Posterior vena cava (tissue), 2 donors: ENCODE results near the gene KAZALD1. TPM values are rescaled to one million over a fixed set of nuclear protein-coding genes. Genes with fewer than 3 reads are reported as not detected.

Source experiments
- DNase-seq: peaks from one replicate; pipeline ENCODE4 v3.0.0-alpha.2; 2020; ENCODE audit warnings: low spot score
- intact Hi-C, 2 donors: fragments of 100-400 bp; cut with DNase I; formaldehyde crosslinking; loops; one replicate each; pipeline versions ENCODE4 v1.14.1 to v1.14.2; 2022 to 2023
- long read RNA-seq, 2 donors: library from polyadenylated mRNA; unstranded; transcript quantifications; one replicate each; pipeline ENCODE4 v2.0.0, GENCODE V29; 2020 to 2021
- total RNA-seq, 2 donors: library from RNA; stranded (reverse); fragmentation: NEBNext Ultra II Directional; extraction: Animal tissue kit (Norgen Biotek cat#: 25700); gene quantifications; one replicate each; pipeline ENCODE4 v1.2.1, GENCODE V29; 2021
- donor health status: DM: yes; HTN: yes; CAD: no.
- donor health status: DM: yes; HTN: yes; CAD: no.

The KAZALD1 gene
- 1 to 10 TPM; 6.5 to 9.3 TPM for total RNA-seq
- long read RNA-seq, donor 1, partial matches to known transcripts = 1 of 7 reads
- long read RNA-seq, donor 1, other reads (novel, unspliced or antisense) = 2 of 7 reads
- long read RNA-seq, donor 2, transcript KAZALD1-201 (5 exons, 1,913 nt) = major isoform, 6 of 9 reads
- long read RNA-seq, donor 2, partial matches to known transcripts = 2 of 9 reads
- long read RNA-seq, donor 2, other reads (novel, unspliced or antisense) = 1 of 9 reads

DNA sequence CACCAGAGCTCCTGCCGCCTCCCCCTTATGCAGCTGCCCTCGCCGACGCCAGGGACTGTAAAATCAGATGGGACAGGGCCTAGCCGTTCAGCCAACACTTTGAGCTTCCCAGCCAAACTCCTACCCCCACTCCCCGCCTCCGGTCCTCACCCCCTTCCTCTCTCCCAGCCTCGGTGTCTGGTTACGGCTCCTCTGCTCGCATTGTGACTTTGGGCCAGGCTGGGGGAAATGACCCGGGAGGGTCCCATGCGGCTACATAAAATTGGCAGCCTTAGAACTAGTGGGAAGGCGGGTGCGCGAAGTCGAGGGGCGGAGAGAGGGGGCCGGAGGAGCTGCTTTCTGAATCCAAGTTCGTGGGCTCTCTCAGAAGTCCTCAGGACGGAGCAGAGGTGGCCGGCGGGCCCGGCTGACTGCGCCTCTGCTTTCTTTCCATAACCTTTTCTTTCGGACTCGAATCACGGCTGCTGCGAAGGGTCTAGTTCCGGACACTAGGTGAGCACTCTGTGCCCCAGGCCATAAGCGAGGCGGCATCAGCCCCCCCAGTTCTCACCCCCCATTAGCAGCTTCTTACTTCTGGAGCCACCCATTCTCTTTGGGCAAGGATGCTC is at the start of gene KAZALD1:
TSS of gene KAZALD1 (plus strand) at position 366 of the 608 bp plus-strand sequence. CDS start 604 bp downstream, outside the sequence.
- DNase-seq = peak; percentile 85
- intact Hi-C loops = no loop called here

DNA sequence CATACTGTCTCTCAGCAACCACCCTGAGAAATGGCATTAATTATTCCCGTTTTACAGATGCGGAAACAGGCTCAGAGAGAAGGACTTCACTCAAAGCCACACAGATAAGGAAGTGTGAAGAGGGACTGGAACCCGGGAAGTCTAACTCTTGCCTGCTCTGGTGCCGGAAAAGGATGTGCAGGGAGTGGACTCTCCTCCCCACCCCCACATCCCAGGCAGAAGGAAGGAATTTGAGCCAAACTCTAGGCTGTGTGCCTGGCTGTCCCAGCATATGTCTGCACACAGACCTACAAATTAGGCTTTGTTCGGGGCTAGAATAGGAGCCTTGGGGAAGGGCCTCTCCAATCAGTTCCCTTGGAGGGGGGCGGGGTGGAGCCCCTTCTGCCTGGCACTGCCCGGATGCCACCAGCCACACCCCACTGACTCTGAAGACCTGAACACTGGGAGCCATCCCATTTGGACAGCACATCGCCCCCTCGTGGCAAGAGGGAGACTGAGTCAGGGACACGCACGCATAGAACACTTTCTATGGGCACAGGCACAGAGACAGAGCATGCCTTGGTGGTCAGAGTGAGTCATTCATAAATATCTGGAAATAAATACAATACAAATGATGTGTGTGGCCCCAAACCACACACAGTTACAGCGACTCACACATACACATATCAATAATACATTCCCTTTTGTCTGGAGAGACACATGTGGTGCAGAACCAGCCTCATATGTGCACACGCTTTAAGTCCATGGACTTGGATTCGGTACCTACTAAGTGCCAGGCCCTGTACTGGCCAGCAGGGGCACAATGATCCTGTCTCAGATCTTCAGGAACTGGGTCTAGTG is 49.0 kb upstream of the KAZALD1 start:
- intact Hi-C loops = loop anchor here in 1 of 2 donors (2.0 kb wide), 1 partner anchor 14 kb away; the partner anchor contains the start of gene LZTS2

DNA sequence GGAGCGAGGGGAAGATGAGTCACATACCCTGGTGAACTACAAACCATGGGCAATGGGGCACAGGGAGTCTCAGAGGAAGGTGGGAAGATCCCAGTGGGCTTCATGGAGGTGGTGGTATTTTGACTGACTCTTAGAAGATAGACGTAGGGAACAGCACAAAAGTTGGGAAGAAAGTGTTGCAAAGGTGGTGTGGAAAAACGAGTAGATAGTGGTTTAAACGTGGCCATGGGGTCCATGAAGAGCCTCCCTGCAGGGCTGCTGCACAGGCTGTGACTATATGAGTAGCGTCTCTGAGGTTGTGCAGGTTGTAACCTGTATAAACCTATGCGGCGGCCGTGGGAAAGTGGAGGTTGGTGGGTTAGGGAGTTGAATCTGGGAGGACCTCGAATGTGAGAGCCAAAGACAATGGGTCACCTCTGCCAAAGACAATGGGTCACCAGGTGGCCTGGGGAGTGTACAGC is 48.4 kb upstream of the KAZALD1 start:
- no peak for DNase-seq
- intact Hi-C loops = loop anchor here in 1 of 2 donors (2.0 kb wide), 1 partner anchor 15 kb away; the partner anchor contains the start of gene LZTS2

More for the DNA sequence above, 49.0 kb upstream of the KAZALD1 start:
- DNase-seq = peak; percentile 96

DNA sequence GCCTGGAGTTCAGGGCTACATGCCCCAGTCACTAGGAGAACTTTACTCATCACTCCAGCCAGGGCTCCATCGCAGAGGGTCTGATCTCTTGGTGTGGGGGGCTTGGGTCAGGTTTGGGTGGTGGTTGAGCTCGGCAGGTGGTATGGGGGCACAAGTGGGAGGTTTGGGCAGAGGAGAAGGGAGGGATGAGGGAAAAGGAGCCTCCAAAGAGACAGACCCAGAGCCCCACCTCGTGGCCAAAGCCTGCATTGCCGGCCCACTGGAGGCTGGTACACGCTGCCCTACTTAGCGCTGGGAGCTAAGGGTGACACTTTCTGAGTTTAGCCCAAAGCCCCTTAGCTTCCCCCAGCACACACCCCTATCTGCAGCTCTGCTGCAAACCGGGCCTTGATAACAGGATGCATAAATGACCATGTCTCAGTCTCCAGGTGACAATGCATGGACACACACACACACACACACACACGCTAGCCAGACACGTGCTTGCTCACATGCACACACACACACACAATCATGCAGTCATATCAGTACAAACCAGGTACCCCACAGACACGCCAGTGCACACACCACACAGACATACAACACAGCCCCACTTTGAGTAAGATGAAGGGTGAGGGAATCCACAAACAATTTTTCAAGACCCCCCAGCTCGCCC is 47.4 kb upstream of the KAZALD1 start:
- DNase-seq = peak; percentile 92
- intact Hi-C loops = no loop called here

DNA sequence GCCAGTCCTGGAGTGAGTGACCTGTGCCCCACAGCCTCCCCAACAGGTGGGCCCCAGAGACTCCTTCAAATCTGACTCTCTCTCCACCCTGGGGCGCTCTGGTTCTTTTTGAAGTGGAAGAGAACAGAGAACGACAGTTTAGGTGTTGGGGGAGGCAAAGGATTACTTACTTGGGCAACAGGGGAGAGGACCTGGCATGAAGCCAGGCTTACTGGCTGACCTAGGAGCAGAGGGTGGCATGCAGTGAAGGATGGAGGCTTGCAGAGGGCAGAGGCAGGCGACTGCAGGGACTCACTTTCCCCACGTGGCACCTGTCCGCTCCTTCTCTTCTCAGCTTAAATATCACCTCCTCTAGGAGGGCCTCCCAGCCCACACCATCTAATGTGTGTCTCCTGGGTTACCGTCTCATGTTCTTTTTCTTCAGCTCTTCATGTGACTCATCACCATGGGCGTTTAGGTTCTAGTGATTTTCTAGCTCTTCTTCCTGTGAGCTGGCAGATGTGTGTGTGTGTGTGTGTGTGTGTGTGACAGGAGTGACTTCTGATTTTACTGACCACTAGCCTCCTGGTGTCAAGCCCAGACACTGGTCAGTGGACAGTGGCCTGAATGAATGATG is 46.7 kb upstream of the KAZALD1 start:
- intact Hi-C loops = no loop called here
- no peak for DNase-seq

DNA sequence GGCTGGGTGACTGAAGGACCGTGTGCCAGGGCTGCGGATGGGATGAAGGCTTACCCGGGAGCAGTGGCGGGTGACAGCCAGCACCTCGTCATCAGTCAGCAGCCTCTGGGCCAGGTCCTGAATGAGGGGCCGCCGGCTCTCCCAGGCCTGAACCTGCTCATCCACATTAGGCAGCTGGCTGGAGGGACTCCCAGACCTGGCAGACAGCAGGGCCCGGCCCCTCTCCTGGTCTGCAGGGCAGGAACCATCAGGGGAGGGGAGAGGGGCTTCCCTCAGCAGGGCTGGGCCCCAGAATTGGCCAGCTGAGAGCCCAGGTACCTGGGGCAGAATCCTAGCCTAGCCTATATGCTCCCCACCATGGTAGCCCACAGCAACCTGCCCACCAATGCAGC is 46.2 kb upstream of the KAZALD1 start:
- intact Hi-C loops = no loop called here
- DNase-seq = no peak

DNA sequence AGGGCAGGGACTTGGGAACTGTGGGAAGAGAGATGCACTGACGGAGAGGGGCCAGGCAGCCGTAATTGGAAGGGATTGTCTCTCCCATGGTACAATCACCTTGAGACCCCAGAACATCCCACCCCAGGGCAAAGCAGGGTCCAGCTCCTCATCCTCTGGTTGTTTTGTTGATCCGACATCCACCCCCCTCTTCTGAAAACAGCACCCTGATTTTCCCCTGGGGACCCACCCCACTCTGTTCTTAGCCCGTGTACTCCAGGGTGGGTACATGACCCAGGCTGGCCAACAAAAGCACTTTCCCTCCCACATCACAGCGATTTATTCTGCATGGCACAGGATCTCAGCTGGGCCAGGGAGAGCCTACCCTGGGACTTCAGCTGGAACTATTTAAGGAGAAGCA is 45.0 kb upstream of the KAZALD1 start:
- intact Hi-C loops = no loop called here
- DNase-seq = no peak

DNA sequence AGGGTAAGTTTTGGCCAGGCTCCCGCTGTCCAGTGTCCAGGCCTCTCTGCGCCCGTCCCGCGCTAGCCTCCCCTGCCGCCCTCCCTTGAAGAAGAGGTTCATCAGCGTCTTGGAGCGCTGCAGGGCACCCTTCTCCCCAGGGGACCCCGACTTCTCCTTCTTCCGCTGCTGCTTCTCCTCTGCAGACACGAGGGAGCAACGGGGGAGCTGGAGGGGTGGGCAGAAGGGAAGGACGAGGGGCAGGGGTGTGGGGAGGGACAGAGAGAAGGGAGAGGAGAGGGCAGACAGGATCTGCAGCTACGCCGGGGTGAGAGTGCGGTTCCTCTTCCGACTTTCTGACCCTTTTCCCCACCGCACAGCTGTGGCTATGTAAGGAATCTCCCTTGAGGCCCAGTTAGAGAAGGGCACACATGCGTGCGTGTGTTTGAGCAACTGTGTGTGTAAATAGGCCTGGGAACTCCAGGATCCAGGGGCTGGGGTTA is 43.6 kb upstream of the KAZALD1 start:
- DNase-seq = no peak
- intact Hi-C loops = no loop called here

DNA sequence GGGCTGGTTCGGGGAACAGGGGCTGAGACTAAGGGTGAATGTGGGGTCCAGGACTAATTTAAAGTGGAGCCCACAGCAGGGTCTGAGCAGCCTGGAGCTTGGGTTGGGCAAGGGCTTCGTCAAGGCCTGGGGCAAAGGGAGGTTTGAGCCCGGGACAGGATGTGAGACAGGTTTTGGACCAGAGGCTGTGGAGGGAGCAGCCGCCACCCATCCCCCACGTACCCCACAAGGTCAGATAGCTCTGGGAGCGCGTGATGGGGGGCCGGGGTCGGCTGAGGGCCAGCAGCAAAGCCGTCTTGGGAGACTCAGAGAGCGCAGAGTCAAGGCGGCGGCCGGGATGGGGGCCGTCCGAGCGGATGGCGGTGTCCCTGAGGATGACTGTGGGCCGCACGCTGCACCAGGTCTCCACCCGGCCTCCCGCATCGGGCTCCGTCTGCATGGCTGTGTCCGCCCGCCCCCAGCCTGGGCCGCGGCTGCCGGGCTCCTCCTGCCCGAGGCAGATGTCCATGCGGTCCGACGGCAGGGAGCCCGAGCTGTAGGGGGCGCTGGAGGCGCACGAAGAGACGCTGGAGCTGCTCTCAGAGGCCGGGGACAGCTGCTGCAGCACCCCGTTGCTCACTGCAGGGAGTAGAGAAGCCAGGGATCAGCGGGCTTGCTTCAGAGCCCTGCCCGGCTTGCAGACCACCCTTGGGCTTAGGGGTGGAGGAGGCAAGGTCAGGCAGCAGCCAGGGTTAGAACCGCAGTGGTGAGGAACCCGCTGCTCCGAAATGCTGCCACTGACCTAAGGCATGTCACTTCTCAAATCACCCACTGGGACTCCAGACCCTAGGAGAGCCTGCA is 43.0 kb upstream of the KAZALD1 start:
- peak; percentile 96 for DNase-seq
- intact Hi-C loops = no loop called here

DNA sequence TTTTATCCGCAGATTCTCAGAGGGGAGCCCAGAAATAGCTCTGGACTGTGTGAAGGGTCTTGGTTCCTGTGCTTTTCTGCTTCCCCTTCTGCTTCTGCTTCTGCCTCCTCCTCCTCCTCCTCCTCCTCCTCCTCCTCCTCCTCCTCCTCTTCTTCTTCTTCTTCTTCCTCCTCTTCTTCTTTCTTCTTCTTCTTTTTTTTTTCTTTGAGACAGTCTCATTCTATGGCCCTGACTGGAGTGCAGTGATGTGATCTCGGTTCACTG is 42.4 kb upstream of the KAZALD1 start:
- intact Hi-C loops = no loop called here
- DNase-seq = no peak

DNA sequence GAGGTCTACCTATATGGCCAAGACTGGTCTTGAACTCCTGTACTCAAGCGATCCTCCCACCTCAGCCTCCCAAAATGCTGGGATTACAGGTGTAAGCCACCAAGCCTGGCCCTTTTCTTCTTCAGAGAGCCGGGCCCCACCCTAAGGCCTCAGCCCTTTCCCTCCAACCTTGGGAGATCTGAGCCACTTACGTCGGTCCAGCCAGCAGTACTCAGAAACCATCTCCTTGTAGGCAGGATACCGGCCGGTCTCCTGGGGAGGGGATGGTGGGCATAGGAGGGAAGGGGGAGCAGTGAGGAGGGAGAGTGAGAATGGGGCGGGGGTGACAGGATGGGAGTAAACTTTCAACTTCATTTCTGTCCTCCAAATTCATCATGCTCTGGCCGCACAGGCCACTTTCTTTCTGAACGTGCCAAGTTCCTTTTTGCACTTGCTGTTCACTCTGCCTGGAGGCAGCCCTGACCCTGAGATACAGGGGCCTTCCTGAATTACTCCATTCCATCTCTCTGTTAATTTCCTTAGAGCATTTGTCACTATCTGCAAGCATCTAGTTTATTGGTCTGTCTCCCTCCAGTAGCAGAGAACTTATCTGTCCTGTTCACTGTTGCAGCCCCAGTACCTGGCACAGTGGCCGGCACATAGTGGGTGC is 41.2 kb upstream of the KAZALD1 start:
- intact Hi-C loops = no loop called here
- no peak for DNase-seq

GRCh38 chr10:101021239-101021638 is 40.5 kb upstream of the KAZALD1 start:
- intact Hi-C loops = no loop called here

GRCh38 chr10:101021692-101022251 is 40.0 kb upstream of the KAZALD1 start:
- intact Hi-C loops = no loop called here
- no peak for DNase-seq

More at GRCh38 chr10:101021239-101021638, 40.5 kb upstream of the KAZALD1 start:
- no peak for DNase-seq

DNA sequence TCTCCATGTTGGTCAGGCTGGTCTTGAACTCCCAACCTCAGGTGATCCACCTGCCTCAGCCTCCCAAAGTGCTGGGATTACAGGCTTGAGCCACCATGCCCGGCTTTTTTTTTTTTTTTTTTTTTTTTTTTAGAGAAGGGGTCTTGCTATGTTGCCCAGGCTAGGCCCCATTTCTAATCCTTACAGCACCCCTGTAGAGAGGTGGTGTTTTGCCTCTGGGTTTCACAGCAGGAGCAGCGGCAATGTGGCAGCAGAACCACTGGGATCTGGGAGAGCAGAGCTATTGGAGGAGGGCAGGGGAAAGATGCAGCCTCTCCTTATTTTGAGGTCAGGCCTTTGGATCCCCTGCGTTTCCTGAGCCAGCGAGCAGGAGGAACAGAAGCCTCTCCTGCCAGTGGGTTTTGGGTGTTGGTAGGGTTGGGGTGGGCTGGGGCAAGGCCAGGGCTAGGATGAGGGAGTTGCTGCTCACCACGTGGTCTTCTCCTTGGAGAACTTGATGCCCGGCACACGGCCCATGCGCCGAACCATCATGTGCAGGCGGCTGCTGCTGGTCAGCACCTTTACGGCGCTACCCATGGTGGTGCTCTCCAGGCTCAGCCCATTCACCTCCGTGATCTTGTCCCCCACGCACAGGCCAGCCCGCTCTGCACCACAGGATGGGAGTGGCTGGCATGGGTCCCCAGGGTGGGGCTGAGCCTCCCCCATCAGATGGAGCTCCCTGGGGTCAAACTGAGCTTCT is 38.7 kb upstream of the KAZALD1 start:
- intact Hi-C loops = no loop called here

DNA sequence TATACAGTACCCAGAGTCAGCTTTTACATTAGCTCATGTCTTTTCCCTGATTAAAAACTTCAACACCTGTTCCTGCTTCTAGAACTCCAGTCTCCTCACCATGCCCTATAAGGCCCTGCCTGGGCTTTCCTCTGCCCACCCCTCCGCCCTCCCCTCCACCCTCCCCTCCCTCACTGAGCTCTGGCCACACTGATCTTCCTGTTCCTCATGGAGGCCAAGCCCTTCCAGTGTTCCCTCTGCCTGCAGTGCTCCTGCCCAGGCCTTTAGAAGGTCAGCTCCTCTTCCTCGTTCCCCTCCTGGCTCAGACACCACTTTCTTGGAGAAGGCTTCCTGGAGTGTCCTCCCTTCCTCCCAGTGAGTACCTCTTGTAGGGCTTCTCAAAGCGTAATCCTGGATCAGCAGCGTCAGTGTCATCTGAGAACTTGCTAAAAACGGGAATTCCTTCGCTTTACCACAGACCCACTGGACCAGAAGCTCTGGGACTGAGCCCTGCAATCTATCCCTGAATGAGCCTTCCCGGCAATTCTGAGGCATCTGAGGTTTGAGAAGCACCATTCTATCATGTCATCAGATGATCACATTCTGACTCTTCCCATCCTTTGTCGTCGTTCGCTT is 34.6 kb upstream of the KAZALD1 start:
- intact Hi-C loops = no loop called here
- no peak for DNase-seq

More for the DNA sequence above, 38.7 kb upstream of the KAZALD1 start:
- no peak for DNase-seq
